GM21786 (cell line): ENCODE data around the gene VTA1.
"Not testable (repeated sequence)": the region's sequence is repeated elsewhere in the genome, so short reads cannot be mapped to it uniquely, and the experiment has no call there.

Source experiments
- ATAC-seq: cut with Tn5 transposase; IDR thresholded peaks from one replicate; pipeline ENCODE4 v1.9.1; 2021; ENCODE audit not compliant: unreplicated experiment

Gene VTA1

DNA sequence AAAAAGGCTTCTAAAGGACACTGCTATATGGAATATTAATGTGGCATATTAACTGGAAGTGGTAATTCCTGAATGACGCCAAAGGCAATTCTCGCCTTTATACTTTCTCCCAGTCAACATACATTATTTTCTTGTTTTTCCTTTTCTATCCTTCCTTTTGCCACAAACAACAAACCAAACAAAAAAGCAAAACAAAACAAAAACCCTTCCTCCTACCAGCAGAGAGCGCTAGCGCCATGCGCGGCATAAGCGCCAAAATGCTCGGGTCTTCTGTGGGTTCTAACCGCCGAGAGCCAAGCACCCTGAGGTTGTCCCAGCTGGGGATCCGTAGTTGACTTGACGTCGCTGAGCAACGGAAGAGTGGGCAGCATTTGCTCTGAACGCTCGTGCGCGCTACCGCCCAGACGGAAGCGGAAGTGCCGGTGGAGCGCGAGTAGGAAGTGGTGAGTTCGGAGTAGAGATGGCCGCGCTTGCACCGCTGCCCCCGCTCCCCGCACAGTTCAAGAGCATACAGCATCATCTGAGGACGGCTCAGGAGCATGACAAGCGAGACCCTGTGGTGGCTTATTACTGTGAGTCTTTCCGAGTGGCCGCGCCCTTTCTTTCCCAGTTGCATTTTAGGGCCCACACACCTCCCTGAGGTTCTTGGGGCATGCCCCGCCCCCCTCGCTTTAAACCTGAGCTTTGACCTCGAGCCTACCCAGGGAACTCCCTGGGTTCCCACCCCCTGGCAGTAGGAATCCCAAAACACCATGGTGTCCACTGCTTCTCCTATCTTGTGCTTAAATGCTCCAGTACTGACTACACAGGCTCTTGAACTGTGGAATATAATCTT lies at the start of gene VTA1, which contains the start of gene NMBR:
VTA1 (plus strand) TSS at position 436 of the 835 bp plus-strand sequence; CDS start at position 461, 25 bp downstream.
NMBR (minus strand) TSS at position 295 of the 835 bp plus-strand sequence. CDS start 58,464 bp downstream, outside the sequence.
- ATAC-seq = peak; percentile 99

- ATAC-seq = not testable (repeated sequence)
Measured at GRCh38 chr6:142104820-142105219, 42.2 kb upstream of the VTA1 start.

GRCh38 chr6:142110820-142111219 lies 36.2 kb upstream of the VTA1 start:
- not testable (repeated sequence) for ATAC-seq

GRCh38 chr6:142112451-142113061 lies 34.5 kb upstream of the VTA1 start:
- no peak for ATAC-seq

DNA sequence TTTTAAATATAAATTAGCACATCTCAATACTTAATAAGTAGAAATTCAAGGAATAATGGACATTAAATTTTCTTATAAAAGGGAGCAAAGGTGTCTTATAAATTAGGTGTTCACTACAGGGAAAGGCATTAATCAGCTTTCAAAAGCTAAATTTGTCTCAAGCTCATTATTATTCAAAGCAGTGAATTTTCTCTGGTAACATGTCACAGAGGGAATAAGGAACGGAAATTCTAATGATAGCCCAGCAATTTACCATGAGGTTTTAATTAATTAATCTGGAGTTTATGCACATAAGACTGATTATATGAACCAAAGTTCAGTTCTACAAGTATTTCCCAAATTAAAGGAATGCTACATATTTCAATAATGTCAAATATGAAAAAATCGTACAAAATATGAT lies 29.7 kb upstream of the VTA1 start:
- ATAC-seq = no peak

- ATAC-seq = no peak
Measured at GRCh38 chr6:142118328-142118727, 28.7 kb upstream of the VTA1 start.

- no peak for ATAC-seq
Measured at GRCh38 chr6:142118925-142119324, 28.1 kb upstream of the VTA1 start.

DNA sequence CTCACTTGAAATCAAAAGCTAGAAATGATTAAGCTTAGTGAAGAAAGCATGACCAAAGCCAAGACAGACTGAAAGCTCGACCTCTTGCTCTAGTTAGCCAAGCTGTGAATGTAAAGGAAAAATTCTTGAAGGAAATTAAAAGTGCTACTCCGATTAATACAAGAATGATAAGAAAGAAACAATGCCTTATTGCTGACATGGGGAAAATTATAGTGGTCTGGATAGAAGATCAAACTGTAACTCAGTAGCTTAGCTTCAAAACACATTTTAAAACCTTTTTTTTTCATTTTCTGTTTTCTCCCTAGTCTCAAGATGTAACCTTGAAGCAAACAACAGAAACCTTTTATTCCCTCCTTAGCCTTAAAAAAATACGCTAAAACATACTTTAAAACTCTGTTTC lies 25.7 kb upstream of the VTA1 start:
- no peak for ATAC-seq

DNA sequence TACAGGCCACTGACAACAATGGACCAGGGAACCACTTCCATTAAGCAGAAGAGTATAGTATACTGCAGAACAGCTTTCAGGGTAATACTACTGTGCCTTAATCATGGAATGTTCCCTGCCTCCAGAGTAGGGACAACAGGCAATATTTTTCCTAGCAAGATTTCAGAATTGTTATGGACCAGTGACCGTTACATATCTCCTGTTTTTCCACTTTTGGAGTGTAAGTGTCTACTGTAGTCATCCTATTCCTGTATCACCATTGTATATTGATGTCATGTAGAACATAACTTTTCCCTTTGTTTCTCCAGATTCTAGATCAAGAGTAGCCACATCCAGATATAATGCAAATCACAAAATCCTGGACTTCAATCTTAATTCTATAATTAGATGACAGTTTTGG lies 16.2 kb upstream of the VTA1 start:
- ATAC-seq = no peak

DNA sequence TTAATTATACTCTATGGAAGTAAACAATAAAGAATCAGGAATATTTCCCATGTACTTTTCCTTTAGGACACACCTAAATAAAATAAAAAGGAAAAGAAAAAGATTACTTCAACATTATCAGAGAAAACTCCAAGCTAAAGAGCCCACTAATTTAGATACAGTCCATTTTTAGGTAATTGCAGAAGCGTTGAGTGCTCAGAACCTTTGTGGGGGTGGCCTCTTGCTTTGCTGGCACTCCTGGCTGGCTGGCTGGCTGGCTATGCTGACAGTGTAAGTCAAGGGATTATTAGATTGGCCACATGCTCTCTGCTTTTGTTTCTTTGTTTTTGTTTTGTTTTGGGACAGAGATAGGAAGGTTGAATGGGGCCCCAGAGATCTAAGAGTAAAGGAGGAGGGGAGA lies 14.4 kb upstream of the VTA1 start, which contains the start of gene GJE1:
GJE1 (plus strand) TSS at position 301 of the 400 bp plus-strand sequence. CDS start 234 bp downstream, outside the sequence.
- no peak for ATAC-seq

DNA sequence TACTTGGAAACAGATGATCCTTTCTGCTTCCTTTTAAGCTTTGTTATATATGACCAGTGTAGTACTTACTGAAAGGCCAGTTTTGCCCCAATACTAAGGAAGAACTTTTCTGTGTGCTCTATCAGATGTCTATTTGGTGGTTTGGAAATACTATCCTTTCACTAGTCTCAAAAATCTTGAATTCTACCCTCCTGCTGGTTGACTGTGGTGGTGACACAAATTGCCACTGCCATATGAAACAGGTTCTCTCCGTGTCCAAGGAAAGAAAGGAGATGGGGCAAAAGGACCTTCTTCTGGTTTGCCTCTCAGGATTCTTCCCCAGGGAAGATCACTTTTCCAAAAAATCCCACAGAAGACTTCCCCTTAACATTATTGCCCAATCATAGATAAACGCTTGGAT lies 8.2 kb upstream of the VTA1 start:
- no peak for ATAC-seq

DNA sequence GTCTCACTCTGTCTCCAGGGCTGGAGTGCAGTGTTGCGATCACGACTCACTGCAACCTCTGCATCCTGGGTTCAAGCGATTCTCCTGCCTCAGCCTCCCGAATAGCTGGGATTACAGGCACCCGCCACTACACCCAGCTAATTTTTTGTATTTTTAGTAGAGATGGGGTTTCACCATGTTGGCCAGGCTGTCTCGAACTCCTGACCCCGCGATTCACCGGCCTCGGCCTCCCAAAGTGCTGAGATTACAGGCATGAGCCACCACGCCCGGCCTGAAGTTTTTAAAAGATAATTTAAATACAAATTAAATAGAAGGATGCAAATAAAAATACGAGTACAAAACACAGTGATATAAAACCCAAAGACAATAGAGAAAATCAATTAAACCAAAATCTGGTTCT lies 5.5 kb upstream of the VTA1 start:
- not testable (repeated sequence) for ATAC-seq

DNA sequence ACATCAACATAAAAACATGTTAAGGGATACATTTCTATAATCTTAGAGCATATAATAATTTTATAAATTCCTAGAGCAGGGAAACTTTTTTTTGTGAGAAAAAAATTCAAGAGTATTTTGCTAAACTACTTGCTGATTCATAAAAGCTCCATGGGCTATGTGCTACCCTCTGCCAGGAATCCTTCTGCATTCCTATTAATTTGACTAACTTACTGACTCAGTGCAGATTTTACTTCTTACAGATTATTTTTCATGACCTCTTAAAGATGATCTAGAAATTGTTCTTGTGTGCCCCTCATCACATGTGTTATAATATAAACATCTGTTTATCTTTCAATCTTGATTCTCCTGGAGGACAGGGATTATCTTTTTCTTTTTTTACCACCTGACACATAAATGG lies 5.7 kb downstream of the VTA1 start:
- no peak for ATAC-seq

DNA sequence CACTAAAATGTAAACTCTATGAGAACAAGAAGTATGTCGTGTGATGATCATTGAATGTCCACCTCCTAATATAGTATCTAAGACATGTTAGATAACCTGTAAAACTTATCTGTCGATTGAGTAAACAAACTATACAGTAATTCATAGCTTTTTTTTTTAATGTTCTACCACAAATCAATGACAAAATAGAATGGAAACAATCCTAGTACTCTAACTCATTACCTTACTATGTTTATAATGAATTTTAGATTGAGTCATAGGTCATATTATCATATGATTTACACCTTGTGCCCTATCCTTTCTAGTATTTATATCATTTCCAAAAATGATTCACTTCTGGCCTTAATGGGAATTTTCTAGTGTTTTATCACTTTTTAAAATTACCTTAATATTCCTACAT lies 6.1 kb downstream of the VTA1 start:
- no peak for ATAC-seq

GRCh38 chr6:142154336-142154735 lies 7.3 kb downstream of the VTA1 start:
- ATAC-seq = no peak

DNA sequence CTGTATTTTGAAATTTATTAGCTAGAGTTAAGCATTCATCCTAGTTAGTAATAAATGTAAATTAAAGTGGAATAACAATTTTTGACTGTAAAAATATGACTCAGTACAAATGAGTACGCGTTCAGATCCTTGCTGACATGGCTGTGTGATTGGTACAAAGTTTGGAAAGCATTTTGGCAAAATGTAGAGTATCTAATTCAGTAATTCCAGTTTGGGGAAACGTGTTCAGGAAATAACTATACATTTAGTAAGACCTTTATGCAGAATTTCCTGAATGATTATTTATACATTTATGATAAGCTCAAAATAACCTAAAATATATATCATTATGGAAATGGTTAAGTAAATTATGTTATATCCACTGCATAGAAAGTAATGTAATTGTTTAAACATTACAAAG lies 8.0 kb downstream of the VTA1 start:
- ATAC-seq = no peak

DNA sequence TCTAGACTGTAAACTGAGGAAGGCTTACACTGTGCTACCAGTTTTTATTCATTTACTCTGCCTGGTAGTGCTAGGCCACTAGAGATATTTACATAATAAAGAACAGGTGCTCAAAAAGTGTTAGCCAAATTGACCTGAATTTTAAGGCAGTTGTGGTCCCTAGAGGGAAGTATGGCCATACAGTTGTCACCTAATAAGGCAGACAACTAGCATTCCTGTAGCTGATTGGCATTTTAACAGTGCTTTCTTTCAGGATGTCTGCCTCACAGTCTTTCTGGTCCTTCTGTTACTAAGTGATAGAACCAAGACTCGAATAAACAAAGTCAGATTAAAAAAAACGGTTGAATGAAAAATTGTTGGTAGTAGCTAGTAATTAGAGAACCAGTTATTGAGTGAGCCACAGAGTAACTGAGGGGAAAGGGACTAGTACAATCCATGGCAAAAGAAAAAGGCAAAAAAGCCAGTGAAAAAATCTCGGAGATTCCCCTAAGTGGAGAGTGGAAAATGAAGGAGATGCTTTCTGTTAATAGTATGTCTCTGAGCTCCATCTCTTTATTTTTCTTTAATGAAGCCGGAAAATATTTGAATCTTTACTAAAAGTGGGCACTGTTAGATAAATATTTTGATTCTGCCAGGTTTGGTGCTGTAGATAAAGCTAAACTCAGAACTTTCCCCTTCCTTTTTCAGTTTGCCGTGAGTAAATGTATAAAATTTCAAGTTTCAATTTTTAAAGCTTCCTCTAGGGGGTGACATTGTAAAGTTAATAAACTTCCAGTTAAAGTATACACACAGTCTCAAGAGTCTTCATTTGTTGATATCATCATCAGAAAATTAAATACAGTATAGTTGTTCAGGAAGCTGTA lies 9.1 kb downstream of the VTA1 start:
- peak; percentile 54 for ATAC-seq

DNA sequence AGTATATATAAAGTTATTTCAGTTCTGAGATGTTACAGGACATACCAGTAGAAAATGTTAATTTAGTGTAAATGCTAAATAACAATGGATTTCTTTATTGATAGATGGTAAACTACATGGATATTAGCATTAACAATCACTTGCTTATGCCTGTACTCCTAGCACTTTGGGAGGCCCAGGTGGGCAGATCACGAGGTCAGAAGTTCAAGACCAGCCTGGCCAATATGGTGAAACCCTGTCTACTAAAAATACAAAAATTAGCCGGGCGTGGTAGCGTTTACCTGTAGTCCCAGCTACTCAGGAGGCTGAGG lies 9.7 kb downstream of the VTA1 start:
- not testable (repeated sequence) for ATAC-seq

GRCh38 chr6:142162780-142163179 lies 15.7 kb downstream of the VTA1 start:
- ATAC-seq = no peak

- no peak for ATAC-seq
Measured at GRCh38 chr6:142165227-142165626, 18.2 kb downstream of the VTA1 start.

DNA sequence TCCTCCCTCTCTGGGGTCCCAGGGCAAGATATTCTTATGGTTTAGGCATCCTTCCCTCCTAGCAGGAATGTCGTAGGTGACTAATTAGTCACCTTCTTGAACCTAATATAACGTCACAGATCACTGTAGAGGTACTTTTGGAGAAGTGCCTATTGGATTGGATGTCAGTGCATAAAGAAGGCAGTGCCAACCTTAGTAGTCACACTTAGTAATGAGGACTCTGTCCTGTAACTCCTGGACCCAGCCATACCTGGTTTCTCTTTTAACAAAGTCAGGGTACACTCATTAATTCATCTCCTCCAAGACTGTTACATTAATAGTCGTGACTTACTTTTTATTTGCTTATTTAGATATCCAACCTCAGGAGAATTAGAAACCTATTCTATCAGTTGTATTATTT lies 20.0 kb downstream of the VTA1 start:
- ATAC-seq = no peak
